GM23338 (cell line): Measurements from ENCODE around the gene FAM13A.

Source experiments
- CREB1 ChIP-seq: fragments of 250-450 bp; sonication (Bioruptor Pico); IDR thresholded peaks from 2 replicates; pipeline ENCODE4 v1.5.0; 2020; ENCODE audit warnings: low read depth, mild to moderate bottlenecking, moderate library complexity
- CTCF ChIP-seq, 2 experiments: fragments of 200-600 bp in 1 of 2; sonication (generic) in 1 of 2; conservative IDR thresholded peaks; 2 replicates each; pipeline versions ENCODE4 v1.5.1 to v1.6.1; 2016 to 2017; ENCODE audit warnings: antibody characterized with exemption in 2 of 2, low read depth in 2 of 2, mild to moderate bottlenecking in 2 of 2, moderate library complexity in 1 of 2
- EZH2 ChIP-seq: fragments of 200-600 bp; sonication (generic); IDR thresholded peaks from one replicate; pipeline ENCODE4 v1.8.0; 2017; ENCODE audit warnings: antibody characterized with exemption, mild to moderate bottlenecking, low read depth; ENCODE audit not compliant: unreplicated experiment
- EZH2phosphoT487 ChIP-seq: fragments of 200-600 bp; sonication (generic); IDR thresholded peaks from one replicate; pipeline ENCODE4 v1.8.1; 2018; ENCODE audit warnings: antibody characterized with exemption; ENCODE audit not compliant: unreplicated experiment
- JUNB ChIP-seq: IDR thresholded peaks from one replicate; pipeline ENCODE4 v1.6.1; 2016; ENCODE audit warnings: antibody characterized with exemption; ENCODE audit not compliant: unreplicated experiment
- NANOG ChIP-seq: IDR thresholded peaks from 2 replicates; pipeline ENCODE4 v1.6.1; 2016; ENCODE audit warnings: antibody characterized with exemption, borderline replicate concordance
- POLR2AphosphoS5 ChIP-seq: IDR thresholded peaks from 2 replicates; pipeline ENCODE4 v1.6.1; 2016; ENCODE audit warnings: antibody characterized with exemption, low read depth
- STAT1 ChIP-seq: IDR thresholded peaks from one replicate; pipeline ENCODE4 v1.6.1; 2016; ENCODE audit warnings: antibody characterized with exemption; ENCODE audit not compliant: unreplicated experiment
- ZNF114 ChIP-seq: fragments of 250-450 bp; sonication (Bioruptor Pico); IDR thresholded peaks from 2 replicates; pipeline ENCODE4 v1.5.0; 2020; ENCODE audit warnings: mild to moderate bottlenecking, moderate library complexity
- ZNF331 ChIP-seq: fragments of 250-450 bp; sonication (Bioruptor Pico); IDR thresholded peaks from 2 replicates; pipeline ENCODE4 v1.5.0; 2020; ENCODE audit warnings: low read depth, mild to moderate bottlenecking, moderate library complexity
- TF ChIP-seq, protein P1 (sequence below): IDR thresholded peaks from 2 replicates; pipeline ENCODE4 v1.6.1; 2016; ENCODE audit warnings: antibody characterized with exemption
- TF ChIP-seq, protein P2 (sequence below): IDR thresholded peaks from one replicate; pipeline ENCODE4 v1.6.1; 2018; ENCODE audit warnings: antibody characterized with exemption; ENCODE audit not compliant: unreplicated experiment
- TF ChIP-seq, protein P3 (sequence below): fragments of 250-450 bp; sonication (Bioruptor Pico); IDR thresholded peaks from 2 replicates; pipeline ENCODE4 v1.5.0; 2020; ENCODE audit warnings: mild to moderate bottlenecking, moderate library complexity

GRCh38 chr4:88827442-88827841, 229.5 kb downstream of the FAM13A start:
- no peak for TF ChIP-seq CTCF (conservative IDR thresholded peaks at IDR 0.05; ENCODE audit: low read depth in 2 of 2)
- TF ChIP-seq, protein P1, sequence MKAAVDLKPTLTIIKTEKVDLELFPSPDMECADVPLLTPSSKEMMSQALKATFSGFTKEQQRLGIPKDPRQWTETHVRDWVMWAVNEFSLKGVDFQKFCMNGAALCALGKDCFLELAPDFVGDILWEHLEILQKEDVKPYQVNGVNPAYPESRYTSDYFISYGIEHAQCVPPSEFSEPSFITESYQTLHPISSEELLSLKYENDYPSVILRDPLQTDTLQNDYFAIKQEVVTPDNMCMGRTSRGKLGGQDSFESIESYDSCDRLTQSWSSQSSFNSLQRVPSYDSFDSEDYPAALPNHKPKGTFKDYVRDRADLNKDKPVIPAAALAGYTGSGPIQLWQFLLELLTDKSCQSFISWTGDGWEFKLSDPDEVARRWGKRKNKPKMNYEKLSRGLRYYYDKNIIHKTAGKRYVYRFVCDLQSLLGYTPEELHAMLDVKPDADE: no peak
- no peak for TF ChIP-seq EZH2
- TF ChIP-seq, protein P2, sequence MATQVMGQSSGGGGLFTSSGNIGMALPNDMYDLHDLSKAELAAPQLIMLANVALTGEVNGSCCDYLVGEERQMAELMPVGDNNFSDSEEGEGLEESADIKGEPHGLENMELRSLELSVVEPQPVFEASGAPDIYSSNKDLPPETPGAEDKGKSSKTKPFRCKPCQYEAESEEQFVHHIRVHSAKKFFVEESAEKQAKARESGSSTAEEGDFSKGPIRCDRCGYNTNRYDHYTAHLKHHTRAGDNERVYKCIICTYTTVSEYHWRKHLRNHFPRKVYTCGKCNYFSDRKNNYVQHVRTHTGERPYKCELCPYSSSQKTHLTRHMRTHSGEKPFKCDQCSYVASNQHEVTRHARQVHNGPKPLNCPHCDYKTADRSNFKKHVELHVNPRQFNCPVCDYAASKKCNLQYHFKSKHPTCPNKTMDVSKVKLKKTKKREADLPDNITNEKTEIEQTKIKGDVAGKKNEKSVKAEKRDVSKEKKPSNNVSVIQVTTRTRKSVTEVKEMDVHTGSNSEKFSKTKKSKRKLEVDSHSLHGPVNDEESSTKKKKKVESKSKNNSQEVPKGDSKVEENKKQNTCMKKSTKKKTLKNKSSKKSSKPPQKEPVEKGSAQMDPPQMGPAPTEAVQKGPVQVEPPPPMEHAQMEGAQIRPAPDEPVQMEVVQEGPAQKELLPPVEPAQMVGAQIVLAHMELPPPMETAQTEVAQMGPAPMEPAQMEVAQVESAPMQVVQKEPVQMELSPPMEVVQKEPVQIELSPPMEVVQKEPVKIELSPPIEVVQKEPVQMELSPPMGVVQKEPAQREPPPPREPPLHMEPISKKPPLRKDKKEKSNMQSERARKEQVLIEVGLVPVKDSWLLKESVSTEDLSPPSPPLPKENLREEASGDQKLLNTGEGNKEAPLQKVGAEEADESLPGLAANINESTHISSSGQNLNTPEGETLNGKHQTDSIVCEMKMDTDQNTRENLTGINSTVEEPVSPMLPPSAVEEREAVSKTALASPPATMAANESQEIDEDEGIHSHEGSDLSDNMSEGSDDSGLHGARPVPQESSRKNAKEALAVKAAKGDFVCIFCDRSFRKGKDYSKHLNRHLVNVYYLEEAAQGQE: no peak
- no peak for TF ChIP-seq POLR2AphosphoS5
- TF ChIP-seq EZH2phosphoT487: no peak
- TF ChIP-seq CREB1 (CRISPR knock-in tag): no peak
- TF ChIP-seq ZNF114: no peak
- no peak for TF ChIP-seq ZNF331 (CRISPR knock-in tag)
- TF ChIP-seq JUNB: no peak
- TF ChIP-seq NANOG: no peak
- TF ChIP-seq STAT1: no peak
- TF ChIP-seq, protein P3, sequence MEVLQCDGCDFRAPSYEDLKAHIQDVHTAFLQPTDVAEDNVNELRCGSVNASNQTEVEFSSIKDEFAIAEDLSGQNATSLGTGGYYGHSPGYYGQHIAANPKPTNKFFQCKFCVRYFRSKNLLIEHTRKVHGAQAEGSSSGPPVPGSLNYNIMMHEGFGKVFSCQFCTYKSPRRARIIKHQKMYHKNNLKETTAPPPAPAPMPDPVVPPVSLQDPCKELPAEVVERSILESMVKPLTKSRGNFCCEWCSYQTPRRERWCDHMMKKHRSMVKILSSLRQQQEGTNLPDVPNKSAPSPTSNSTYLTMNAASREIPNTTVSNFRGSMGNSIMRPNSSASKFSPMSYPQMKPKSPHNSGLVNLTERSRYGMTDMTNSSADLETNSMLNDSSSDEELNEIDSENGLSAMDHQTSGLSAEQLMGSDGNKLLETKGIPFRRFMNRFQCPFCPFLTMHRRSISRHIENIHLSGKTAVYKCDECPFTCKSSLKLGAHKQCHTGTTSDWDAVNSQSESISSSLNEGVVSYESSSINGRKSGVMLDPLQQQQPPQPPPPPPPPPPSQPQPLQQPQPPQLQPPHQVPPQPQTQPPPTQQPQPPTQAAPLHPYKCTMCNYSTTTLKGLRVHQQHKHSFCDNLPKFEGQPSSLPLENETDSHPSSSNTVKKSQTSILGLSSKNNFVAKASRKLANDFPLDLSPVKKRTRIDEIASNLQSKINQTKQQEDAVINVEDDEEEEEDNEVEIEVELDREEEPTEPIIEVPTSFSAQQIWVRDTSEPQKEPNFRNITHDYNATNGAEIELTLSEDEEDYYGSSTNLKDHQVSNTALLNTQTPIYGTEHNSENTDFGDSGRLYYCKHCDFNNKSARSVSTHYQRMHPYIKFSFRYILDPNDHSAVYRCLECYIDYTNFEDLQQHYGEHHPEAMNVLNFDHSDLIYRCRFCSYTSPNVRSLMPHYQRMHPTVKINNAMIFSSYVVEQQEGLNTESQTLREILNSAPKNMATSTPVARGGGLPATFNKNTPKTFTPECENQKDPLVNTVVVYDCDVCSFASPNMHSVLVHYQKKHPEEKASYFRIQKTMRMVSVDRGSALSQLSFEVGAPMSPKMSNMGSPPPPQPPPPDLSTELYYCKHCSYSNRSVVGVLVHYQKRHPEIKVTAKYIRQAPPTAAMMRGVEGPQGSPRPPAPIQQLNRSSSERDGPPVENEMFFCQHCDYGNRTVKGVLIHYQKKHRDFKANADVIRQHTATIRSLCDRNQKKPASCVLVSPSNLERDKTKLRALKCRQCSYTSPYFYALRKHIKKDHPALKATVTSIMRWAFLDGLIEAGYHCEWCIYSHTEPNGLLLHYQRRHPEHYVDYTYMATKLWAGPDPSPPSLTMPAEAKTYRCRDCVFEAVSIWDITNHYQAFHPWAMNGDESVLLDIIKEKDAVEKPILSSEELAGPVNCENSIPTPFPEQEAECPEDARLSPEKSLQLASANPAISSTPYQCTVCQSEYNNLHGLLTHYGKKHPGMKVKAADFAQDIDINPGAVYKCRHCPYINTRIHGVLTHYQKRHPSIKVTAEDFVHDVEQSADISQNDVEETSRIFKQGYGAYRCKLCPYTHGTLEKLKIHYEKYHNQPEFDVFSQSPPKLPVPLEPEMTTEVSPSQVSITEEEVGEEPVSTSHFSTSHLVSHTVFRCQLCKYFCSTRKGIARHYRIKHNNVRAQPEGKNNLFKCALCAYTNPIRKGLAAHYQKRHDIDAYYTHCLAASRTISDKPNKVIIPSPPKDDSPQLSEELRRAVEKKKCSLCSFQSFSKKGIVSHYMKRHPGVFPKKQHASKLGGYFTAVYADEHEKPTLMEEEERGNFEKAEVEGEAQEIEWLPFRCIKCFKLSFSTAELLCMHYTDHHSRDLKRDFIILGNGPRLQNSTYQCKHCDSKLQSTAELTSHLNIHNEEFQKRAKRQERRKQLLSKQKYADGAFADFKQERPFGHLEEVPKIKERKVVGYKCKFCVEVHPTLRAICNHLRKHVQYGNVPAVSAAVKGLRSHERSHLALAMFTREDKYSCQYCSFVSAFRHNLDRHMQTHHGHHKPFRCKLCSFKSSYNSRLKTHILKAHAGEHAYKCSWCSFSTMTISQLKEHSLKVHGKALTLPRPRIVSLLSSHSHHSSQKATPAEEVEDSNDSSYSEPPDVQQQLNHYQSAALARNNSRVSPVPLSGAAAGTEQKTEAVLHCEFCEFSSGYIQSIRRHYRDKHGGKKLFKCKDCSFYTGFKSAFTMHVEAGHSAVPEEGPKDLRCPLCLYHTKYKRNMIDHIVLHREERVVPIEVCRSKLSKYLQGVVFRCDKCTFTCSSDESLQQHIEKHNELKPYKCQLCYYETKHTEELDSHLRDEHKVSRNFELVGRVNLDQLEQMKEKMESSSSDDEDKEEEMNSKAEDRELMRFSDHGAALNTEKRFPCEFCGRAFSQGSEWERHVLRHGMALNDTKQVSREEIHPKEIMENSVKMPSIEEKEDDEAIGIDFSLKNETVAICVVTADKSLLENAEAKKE (CRISPR knock-in tag): no peak
